Small intestine (tissue), 7 donors: Measurements from ENCODE around the gene ATAD5. TPM values are rescaled to one million over a fixed set of nuclear protein-coding genes. Genes with fewer than 3 reads are reported as not detected.
"Not testable (repeated sequence)": the region's sequence is repeated elsewhere in the genome, so short reads cannot be mapped to it uniquely, and the experiment has no call there.

ENCODE experiments used
- DNase-seq, 2 donors: peaks; one replicate each; pipeline versions ENCODE4 v3.0.0 to v3.0.0-alpha.2; 2013
- FAIRE-seq: peaks from 2 replicates; lab custom pipeline; 2012; peaks lifted over from hg19 to GRCh38; lab: Jason Lieb, UNC
- H3K27ac ChIP-seq, 3 donors: one replicate each; pipeline ENCODE4 v1.5.1; 2013; ENCODE audit warnings: low read length in 2 of 3, mild to moderate bottlenecking in 2 of 3, control low read depth in 1 of 3, inconsistent platforms in 1 of 3, low read depth in 1 of 3, moderate library complexity in 1 of 3
- H3K27me3 ChIP-seq, 3 donors: one replicate each; pipeline ENCODE4 v1.6.1; 2013; ENCODE audit warnings: low read length in 3 of 3, inconsistent platforms in 1 of 3; ENCODE audit not compliant: control insufficient read depth in 3 of 3, insufficient read depth in 3 of 3
- H3K36me3 ChIP-seq, 3 donors: one replicate each; pipeline ENCODE4 v1.6.1; 2013; ENCODE audit warnings: low read length in 3 of 3, inconsistent platforms in 1 of 3, low read depth in 1 of 3, mild to moderate bottlenecking in 1 of 3, moderate library complexity in 1 of 3; ENCODE audit not compliant: control insufficient read depth in 3 of 3, insufficient read depth in 2 of 3
- H3K4me1 ChIP-seq, 3 donors: one replicate each; pipeline ENCODE4 v1.6.1; 2013; ENCODE audit warnings: low read length in 2 of 3, inconsistent platforms in 1 of 3, low read depth in 1 of 3, mild to moderate bottlenecking in 1 of 3, moderate library complexity in 1 of 3; ENCODE audit not compliant: control insufficient read depth in 3 of 3, insufficient read depth in 2 of 3
- H3K4me3 ChIP-seq, 3 donors: one replicate each; pipeline ENCODE4 v1.5.1; 2013; ENCODE audit warnings: low read length in 3 of 3, control low read depth in 1 of 3, inconsistent platforms in 1 of 3, low read depth in 1 of 3, mild to moderate bottlenecking in 1 of 3, moderate library complexity in 1 of 3
- H3K9me3 ChIP-seq, 2 donors: one replicate each; pipeline ENCODE4 v1.6.1; 2013; ENCODE audit warnings: low read depth in 1 of 2, low read length in 1 of 2; ENCODE audit not compliant: control insufficient read depth in 2 of 2, insufficient read depth in 1 of 2
- WGBS, 3 donors: extraction: QIAGEN DNeasy Blood & Tissue Kit; methylation state at CpG; one replicate each; pipeline ENCODE4 v1.1.7; 2013; 5-methylcytosine and 5-hydroxymethylcytosine counted together
- polyA plus RNA-seq, 4 donors: library from polyadenylated mRNA; stranded (reverse) in 3 of 4; unstranded in 1 of 4; fragments of 200-250 nt in 3 of 4; fragments of 120-200 nt in 1 of 4; gene quantifications; one replicate each; pipeline versions ENCODE4 v1.2.1 to v1.2.3, GENCODE V29; 2013
- donor health status: healthy with polysubstance abuse.
- donor health status: control.
- donor health status: control.
- donor health status: Bipolar disorder and iron deficiency.
- donor health status: healthy.

ATAD5 gene
- polyA plus RNA-seq, 4 donors, result 0.22 to 4.9 (median 0.82) TPM

DNA sequence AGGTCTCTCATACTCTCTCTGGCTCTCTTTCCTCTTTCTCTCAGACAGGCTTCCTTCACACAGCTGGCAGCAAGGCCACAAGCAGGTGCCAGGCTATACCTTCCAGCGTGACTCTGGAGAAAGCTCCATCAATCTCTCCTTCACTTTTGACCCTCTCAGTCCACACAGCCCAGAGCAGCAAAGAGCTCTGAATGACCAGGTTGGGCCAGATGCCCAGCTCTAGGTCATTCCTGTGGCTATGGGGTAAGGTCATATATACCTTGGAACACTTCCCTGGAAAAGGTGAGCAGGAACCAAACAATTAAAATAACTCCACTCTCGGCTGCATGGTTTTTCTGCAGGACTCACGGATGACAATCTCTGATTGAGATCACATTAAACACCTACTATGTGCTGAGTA lies 98.7 kb downstream of the ATAD5 start:
- FAIRE-seq, result no peak
- peaks cover 0 to 2% (median 0%) of the 10 kb centered on the region in 3 donors for H3K36me3 ChIP-seq

DNA sequence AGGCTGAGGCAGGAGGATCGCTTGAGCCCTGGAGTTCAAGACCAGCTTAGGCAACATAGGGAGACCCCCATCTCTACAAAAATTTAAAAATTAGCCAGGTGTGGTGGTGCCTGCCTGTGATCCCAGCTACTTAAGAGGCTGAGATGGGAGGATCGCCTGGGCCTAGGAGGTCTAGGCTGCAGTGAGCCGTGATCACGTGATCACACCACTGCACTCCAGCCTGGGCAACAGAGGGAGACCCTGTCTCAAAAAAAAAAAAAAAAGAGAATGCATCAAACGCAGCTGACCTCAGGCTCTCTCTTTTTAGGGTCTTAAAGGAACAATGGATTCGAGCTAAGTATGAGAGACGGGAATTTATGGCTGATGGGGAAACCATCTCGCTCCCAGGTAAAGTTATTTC lies 99.8 kb downstream of the ATAD5 start:
- not testable (repeated sequence) for FAIRE-seq, H3K36me3 ChIP-seq, H3K27me3 ChIP-seq, H3K4me1 ChIP-seq, H3K27ac ChIP-seq, H3K4me3 ChIP-seq, H3K9me3 ChIP-seq, DNase-seq
- 91 to 95% (median 91%) methylated on average over 8 of the region's 8 CpGs for WGBS, 3 donors

More for the DNA sequence above, 98.7 kb downstream of the ATAD5 start:
- DNase-seq, result no peak
- Histone ChIP-seq H3K27me3 (peaks cover 0 to 7% (median 2%) of the 10 kb centered on the region in 3 donors), H3K4me3 (no peak overlapping the region), H3K27ac (no peak overlapping the region), H3K9me3 (no peaks in the 10 kb centered on the region), H3K4me1 (no peaks in the 10 kb centered on the region)
- WGBS, 3 donors, result 84 to 89% (median 85%) methylated on average over 3 of the region's 3 CpGs

DNA sequence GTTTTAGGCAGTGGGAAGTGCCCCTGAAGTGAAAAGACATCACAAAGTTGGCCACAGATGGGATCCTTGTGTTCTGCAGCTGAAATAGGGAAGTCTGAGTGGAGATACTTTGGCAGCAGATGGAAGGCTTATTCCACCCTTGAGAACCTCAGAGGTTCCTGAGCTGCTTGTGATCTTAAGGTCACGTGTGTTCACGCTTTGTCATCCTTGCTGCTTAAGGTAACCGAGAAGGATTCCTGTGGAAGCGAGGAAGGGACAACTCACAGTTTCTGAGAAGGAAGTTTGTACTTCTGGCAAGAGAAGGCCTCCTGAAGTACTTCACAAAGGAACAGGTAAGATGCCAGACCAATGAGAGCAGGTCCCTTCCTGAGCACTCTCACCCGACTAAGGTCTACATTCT lies 102.2 kb downstream of the ATAD5 start:
- Histone ChIP-seq H3K27ac (no peak overlapping the region), H3K27me3 (peaks cover 0 to 3% (median 0%) of the 10 kb centered on the region in 3 donors), H3K4me3 (no peak overlapping the region), H3K9me3 (no peaks in the 10 kb centered on the region), H3K4me1 (no peaks in the 10 kb centered on the region), H3K36me3 (no peaks in the 10 kb centered on the region)
- FAIRE-seq (no peak), DNase-seq (no peak)
- WGBS, 3 donors, result 64 to 73% (median 66%) methylated on average over 5 of the region's 5 CpGs

DNA sequence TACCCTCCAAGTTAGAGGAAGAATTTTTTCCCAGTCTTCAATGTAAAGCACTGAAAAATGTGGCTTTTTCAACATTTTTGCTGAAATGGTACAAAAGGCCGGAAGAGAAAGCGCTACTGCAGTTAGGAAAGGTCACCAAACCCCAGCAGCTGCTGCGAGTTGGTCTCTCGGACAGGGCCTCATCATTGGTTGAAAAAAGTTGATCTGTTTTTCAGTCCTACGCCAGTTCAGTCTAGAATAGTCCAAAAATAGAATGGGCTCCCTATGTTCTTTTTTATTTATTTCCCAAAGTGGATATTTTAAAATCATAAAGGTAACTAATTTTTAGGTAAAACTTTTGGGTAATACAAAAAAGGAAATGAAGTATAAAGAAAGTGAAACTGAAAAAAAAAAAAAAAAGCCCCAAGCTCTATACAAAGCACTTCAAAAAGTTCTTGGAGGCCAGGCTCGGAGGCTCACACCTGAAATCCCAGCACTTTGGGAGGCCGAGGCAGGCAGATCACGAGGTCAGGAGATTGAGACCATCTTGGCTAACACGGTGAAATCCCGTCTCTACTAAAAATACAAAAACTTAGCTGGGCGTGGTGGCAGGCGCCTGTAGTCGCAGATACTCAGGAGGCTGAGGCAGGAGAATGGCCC lies 107.4 kb downstream of the ATAD5 start:
- no peaks in the 10 kb centered on the region for H3K9me3 ChIP-seq
- WGBS, 3 donors, result 70 to 82% (median 72%) methylated on average over 13 of the region's 13 CpGs
- H3K36me3 ChIP-seq, result no peaks in the 10 kb centered on the region
- peaks cover 0 to 3% (median 0%) of the 10 kb centered on the region in 3 donors for H3K27me3 ChIP-seq
- no peak overlapping the region for H3K4me3 ChIP-seq
- H3K4me1 ChIP-seq, result no peaks in the 10 kb centered on the region
- FAIRE-seq (no peak), DNase-seq (no peak)
- peak overlapping the region in 1 of 3 donors; percentile 46 for H3K27ac ChIP-seq

DNA sequence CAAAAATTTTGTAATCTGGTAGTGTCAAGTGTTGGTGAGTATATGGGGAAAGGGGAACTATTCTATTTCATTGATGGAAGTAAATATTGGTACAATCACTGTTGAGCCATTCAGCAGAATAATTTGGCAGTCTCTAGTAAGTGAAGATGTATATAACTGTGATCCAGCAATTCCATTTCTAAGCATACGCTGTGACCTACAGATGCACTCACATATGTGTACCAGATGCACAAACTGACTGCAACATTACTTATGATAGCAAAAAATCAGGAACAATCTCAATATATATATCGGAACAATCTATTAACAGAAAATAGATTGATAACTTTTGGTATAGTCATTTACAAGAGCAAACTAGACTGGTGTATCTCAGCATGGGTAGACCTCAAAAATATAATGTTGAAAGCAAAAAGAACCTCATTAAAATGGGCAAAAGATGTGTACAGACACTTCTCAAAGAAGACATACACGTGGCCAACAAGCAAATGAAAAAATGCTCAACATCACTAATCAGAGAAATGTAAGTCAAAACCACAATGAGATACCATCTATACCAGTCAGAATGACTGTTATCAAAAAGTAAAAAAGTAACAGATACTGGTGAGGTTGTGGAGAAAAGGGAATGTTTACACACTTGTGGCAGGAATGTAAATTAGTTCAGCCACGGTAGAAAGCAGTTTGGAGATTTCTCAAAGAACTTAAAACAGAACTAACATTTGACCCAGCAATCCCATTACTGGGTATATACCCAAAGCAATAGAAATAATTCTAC lies 110.7 kb downstream of the ATAD5 start:
- Histone ChIP-seq H3K27ac (no peak overlapping the region), H3K4me3 (no peak overlapping the region), H3K36me3 (no peaks in the 10 kb centered on the region), H3K4me1 (no peaks in the 10 kb centered on the region), H3K27me3 (no peaks in the 10 kb centered on the region), H3K9me3 (no peaks in the 10 kb centered on the region)
- WGBS, 3 donors, result 56 to 64% (median 58%) methylated on average over 4 of the region's 4 CpGs
- DNase-seq (no peak), FAIRE-seq (no peak)

Other genes starting within 250 kb of the ATAD5 start
- gene CRLF3, start 7.3 kb upstream of the ATAD5 start, polyA plus RNA-seq, result 1 to 10 TPM; 5.6 to 10.0 (median 5.9) TPM
- gene TEFM, start 74.3 kb downstream of the ATAD5 start, polyA plus RNA-seq, result 10 to 100 TPM; 11.2 to 24.5 (median 12.8) TPM
- 1 to 10 TPM in 3 of 4 donors, under 1 TPM in 1; 0.89 to 6.1 (median 4.2) TPM for gene ADAP2, start 90.0 kb downstream of the ATAD5 start, polyA plus RNA-seq
- gene RNF135, start 139.1 kb downstream of the ATAD5 start, polyA plus RNA-seq, result 10 to 100 TPM; 12.3 to 20.5 (median 15.4) TPM